Activated CD8-positive, alpha-beta T cell treated with anti-CD3 and anti-CD28 coated beads for 36 hours (primary cell): ENCODE measurements around the gene GPC6. TPM values are rescaled to one million over a fixed set of nuclear protein-coding genes. Genes with fewer than 3 reads are reported as not detected.

Source experiments
- ATAC-seq: fragments of 200-7000 bp; cut with Tn5 transposase; one replicate; pipeline ENCODE4 v1.10.0; 2021; ENCODE audit warnings: mild to moderate bottlenecking, moderate library complexity
- CTCF ChIA-PET: fragments of 350-600 bp; sonication (Branson Sonifier 250); formaldehyde crosslinking; loops from one replicate; lab custom pipeline; 2021; ENCODE audit warnings: antibody characterized with exemption; lab: Charles Lee
- POLR2A ChIA-PET: fragments of 350-600 bp; sonication (Branson Sonifier 250); formaldehyde crosslinking; loops from one replicate; lab custom pipeline; 2021; ENCODE audit warnings: antibody characterized with exemption; lab: Charles Lee
- DNase-seq: peaks from one replicate; pipeline ENCODE4 v3.0.0-alpha.2; 2020
- H3K27ac Mint-ChIP-seq: one replicate; pipeline ENCODE4 v1.8.0; 2021; ENCODE audit warnings: mild to moderate bottlenecking, mixed read lengths
- H3K27me3 Mint-ChIP-seq: one replicate; pipeline ENCODE4 v1.8.0; 2021; ENCODE audit warnings: mixed read lengths
- H3K36me3 Mint-ChIP-seq: one replicate; pipeline ENCODE4 v1.8.0; 2021; ENCODE audit warnings: low read depth, mixed read lengths
- H3K4me1 Mint-ChIP-seq: one replicate; pipeline ENCODE4 v1.8.0; 2021; ENCODE audit warnings: low read depth, mixed read lengths
- H3K4me3 Mint-ChIP-seq: one replicate; pipeline ENCODE4 v1.8.0; 2021; ENCODE audit warnings: mild to moderate bottlenecking, moderate library complexity, mixed read lengths
- H3K9me3 Mint-ChIP-seq: one replicate; pipeline ENCODE4 v1.8.0; 2021; ENCODE audit warnings: mixed read lengths
- intact Hi-C: fragments of 100-400 bp; cut with micrococcal nuclease; formaldehyde crosslinking; loops from one replicate; pipeline ENCODE4 v1.10.0; 2022
- total RNA-seq, 2 experiments: library from RNA; stranded (reverse); gene quantifications; one replicate each; pipeline ENCODE4 v1.2.3, GENCODE V29; 2021
- TF ChIP-seq, protein P1 (sequence below): fragments of 200-600 bp; IDR thresholded peaks from one replicate; pipeline ENCODE4 v1.8.0; 2022; ENCODE audit warnings: antibody characterized with exemption, mild to moderate bottlenecking

The GPC6 gene
- total RNA-seq, 2 experiments from 2014 or later = not detected

DNA sequence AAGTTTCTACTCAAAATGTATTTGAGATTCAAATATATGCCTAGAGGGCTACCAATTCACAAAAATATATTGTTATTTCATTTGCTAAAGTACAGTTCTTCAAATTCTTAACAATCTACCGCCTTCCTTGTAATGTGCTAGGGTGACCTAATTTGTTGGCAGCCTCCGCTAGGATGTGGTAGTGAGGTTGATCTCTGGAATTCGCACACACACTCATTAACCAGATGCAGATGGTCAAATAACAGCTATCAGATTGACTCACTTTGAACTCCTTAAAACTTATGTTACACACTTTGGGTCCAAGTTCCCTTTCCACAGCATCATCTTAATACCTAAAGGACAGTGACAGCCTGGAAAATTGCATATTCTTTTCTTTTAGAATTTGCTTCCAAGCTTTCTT, 885.6 kb downstream of the GPC6 start:
- CTCF ChIA-PET = no interaction called here
- TF ChIP-seq, protein P1, sequence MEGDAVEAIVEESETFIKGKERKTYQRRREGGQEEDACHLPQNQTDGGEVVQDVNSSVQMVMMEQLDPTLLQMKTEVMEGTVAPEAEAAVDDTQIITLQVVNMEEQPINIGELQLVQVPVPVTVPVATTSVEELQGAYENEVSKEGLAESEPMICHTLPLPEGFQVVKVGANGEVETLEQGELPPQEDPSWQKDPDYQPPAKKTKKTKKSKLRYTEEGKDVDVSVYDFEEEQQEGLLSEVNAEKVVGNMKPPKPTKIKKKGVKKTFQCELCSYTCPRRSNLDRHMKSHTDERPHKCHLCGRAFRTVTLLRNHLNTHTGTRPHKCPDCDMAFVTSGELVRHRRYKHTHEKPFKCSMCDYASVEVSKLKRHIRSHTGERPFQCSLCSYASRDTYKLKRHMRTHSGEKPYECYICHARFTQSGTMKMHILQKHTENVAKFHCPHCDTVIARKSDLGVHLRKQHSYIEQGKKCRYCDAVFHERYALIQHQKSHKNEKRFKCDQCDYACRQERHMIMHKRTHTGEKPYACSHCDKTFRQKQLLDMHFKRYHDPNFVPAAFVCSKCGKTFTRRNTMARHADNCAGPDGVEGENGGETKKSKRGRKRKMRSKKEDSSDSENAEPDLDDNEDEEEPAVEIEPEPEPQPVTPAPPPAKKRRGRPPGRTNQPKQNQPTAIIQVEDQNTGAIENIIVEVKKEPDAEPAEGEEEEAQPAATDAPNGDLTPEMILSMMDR = no peak

DNA sequence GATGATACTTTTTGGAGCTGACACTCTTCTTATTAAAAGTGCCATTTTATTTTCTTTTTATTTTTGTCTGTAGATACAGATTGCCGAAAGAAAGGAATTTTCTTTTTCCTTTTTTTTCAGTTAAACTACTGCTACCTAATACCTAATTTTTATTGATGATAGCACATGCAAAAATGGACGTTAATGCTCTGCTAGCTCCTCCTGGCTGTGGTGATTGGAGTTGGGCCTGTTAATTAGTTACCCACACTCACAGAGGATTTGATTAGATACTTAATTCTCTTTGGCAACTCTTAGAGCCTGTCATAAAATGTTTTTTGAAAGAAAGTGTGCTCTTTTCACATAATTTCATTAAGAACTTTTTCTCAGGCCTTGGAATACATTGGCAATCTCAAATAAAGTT, 886.1 kb downstream of the GPC6 start:
- H3K4me3 Mint-ChIP-seq = no peak overlapping the region
- TF ChIP-seq, protein P1 = no peak
- H3K4me1 Mint-ChIP-seq = no peaks in the 10 kb centered on the region
- no peaks in the 10 kb centered on the region for H3K9me3 Mint-ChIP-seq
- ATAC-seq (no peak), DNase-seq (no peak)
- H3K27ac Mint-ChIP-seq = no peak overlapping the region
- intact Hi-C loops = no loop called here
- POLR2A ChIA-PET = no interaction called here
- H3K36me3 Mint-ChIP-seq = no peaks in the 10 kb centered on the region
- H3K27me3 Mint-ChIP-seq = no peaks in the 10 kb centered on the region
- CTCF ChIA-PET = interaction anchor here (0.7 kb wide), 1 partner anchor 249 kb away, joined by 3 read pairs; no protein-coding TSS in a partner anchor

More for the DNA sequence above, 885.6 kb downstream of the GPC6 start:
- Mint-ChIP-seq H3K36me3 (no peaks in the 10 kb centered on the region), H3K27ac (no peak overlapping the region), H3K27me3 (no peaks in the 10 kb centered on the region), H3K4me1 (no peaks in the 10 kb centered on the region), H3K4me3 (no peak overlapping the region), H3K9me3 (no peaks in the 10 kb centered on the region)
- no peak for ATAC-seq
- POLR2A ChIA-PET = no interaction called here
- DNase-seq = no peak
- intact Hi-C loops = no loop called here

DNA sequence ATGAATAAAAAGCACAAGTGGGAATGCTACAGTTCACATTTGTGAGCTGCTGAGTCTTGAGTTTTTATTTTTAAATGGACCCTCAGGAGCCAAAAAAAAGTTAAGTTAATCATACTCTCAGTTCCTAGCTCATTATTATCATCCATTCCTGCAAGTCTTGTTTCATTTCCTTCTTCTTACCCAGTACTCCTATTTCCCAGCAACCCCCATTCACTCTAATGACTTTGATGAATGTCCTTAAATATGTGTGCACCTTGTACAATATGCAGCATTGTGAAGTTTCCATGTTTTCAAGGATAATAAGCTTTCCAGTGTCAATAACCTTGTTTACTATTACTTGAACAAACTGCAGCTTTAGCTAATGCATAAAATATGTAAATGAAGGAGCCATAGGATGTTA, 886.6 kb downstream of the GPC6 start:
- H3K4me1 Mint-ChIP-seq = no peaks in the 10 kb centered on the region
- ATAC-seq (no peak), DNase-seq (no peak)
- no peaks in the 10 kb centered on the region for H3K27me3 Mint-ChIP-seq
- H3K36me3 Mint-ChIP-seq = no peaks in the 10 kb centered on the region
- ChIA-PET POLR2A (no interaction called here), CTCF (interaction anchor here (0.7 to 1.0 kb wide), 2 partner anchors 202 to 249 kb away, joined by 3 read pairs; no protein-coding TSS in a partner anchor)
- TF ChIP-seq, protein P1 = no peak
- no peak overlapping the region for H3K27ac Mint-ChIP-seq
- intact Hi-C loops = no loop called here
- no peak overlapping the region for H3K4me3 Mint-ChIP-seq
- H3K9me3 Mint-ChIP-seq = no peaks in the 10 kb centered on the region

DNA sequence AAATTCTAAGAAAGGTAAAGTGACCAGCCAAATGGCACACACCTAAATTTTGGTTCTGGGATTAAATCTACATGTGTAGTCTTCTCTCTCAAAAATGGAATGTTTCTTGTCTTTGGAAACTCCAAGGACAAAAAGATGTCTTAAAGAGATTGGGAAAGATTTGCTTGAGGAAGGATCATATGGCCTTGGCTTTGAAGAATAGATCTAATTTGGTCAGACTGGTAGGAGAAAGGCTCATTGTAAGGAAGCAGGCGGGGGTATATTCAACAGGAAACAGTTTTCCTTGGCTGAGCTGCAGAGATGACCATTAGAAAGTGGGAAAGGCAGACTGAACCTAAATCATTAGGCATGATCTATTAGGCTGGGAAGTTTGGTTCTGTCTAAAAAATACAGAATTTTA, 887.6 kb downstream of the GPC6 start:
- Mint-ChIP-seq H3K27ac (no peak overlapping the region), H3K27me3 (no peaks in the 10 kb centered on the region), H3K9me3 (no peaks in the 10 kb centered on the region), H3K36me3 (no peaks in the 10 kb centered on the region), H3K4me1 (no peaks in the 10 kb centered on the region), H3K4me3 (no peak overlapping the region)
- POLR2A ChIA-PET = interaction anchor here (0.6 to 0.7 kb wide), 2 partner anchors 55 to 721 kb away, joined by 3 to 4 read pairs; no protein-coding TSS in a partner anchor
- intact Hi-C loops = no loop called here
- DNase-seq (no peak), ATAC-seq (no peak)
- CTCF ChIA-PET = interaction anchor here (1.0 kb wide), 1 partner anchor 201 kb away, joined by 3 read pairs; no protein-coding TSS in a partner anchor
- TF ChIP-seq, protein P1 = no peak

DNA sequence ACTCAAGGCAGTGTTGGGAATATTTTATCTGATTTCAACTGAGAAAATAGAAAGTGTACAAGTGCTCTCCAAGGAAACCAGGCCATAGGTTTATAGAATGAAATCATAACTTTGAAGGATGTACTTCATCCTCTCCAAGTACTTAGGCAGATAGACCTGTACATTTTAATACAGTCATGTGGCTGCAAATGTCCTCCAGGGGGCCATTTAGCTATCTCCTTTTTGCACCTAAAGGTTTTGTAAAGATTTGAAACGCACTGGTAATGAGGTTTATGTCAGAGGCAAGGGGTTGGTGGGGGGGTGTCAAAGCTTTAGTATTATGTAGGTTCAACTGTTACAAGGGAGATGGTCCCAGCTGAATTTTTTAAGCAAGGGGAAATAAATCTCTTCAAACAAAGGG, 888.4 kb downstream of the GPC6 start:
- no peak overlapping the region for H3K4me3 Mint-ChIP-seq
- H3K27ac Mint-ChIP-seq = no peak overlapping the region
- intact Hi-C loops = no loop called here
- ChIA-PET POLR2A (no interaction called here), CTCF (interaction anchor here (1.3 to 1.4 kb wide), 2 partner anchors 24 to 247 kb away, joined by 4 read pairs; no protein-coding TSS in a partner anchor)
- H3K4me1 Mint-ChIP-seq = no peaks in the 10 kb centered on the region
- ATAC-seq (no peak), DNase-seq (no peak)
- TF ChIP-seq, protein P1 = no peak
- H3K9me3 Mint-ChIP-seq = no peaks in the 10 kb centered on the region
- no peaks in the 10 kb centered on the region for H3K36me3 Mint-ChIP-seq
- no peaks in the 10 kb centered on the region for H3K27me3 Mint-ChIP-seq
